ENCODE data around the gene ARL5C.

ARL5C gene

DNA sequence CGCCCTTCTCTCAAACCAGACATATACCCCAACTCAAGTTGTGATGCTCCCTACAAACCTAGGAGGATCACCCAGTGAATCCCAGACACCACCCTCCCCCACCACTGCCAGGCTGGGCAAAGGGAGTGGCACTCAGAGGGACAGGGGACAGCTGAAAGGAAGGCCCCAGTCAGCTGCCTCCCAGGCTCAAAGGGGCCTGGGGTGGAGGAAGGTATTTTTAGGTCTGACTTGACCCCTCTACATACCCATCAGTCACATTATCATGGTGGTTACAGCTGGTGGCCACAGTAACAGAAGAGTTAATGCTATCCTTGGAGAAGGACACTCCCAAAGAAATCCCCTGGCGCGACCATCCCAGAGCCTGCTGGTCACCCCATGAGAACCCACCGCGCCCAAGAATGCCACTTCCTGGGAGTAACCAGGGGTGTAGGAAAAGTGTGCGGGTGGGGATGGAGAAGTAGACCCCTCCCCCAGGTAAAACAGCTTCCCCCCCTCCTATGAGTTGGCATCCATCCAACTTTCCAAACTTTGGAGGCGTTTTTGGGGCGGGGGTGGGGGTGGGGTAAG, 30.4 kb upstream of the ARL5C start:
- CTCF ChIA-PET: interaction anchor here (0.5 to 3.5 kb wide), 8 partner anchors 10 to 48 kb away, joined by 3 to 28 read pairs (median 6); no protein-coding TSS in a partner anchor
- TF ChIP-seq ZNF660 (tag by site-specific recombination; IDR thresholded peaks at IDR 0.05) (no peak), ZNF221 (tag by site-specific recombination; IDR thresholded peaks at IDR 0.05; ENCODE audit: borderline replicate concordance) (no peak), KLF9 (tag by site-specific recombination; IDR thresholded peaks at IDR 0.05; ENCODE audit: low read depth) (no peak), ZNF16 (tag by site-specific recombination; IDR thresholded peaks at IDR 0.05; ENCODE audit: low read depth) (no peak), ZNF514 (tag by site-specific recombination; IDR thresholded peaks at IDR 0.05) (no peak), KLF1 (tag by site-specific recombination; IDR thresholded peaks at IDR 0.05) (peak; percentile 47; the same call in 1 of the 2 replicates), KLF8 (tag by site-specific recombination; IDR thresholded peaks at IDR 0.05) (0 out of 2 replicates have a peak, but pooled peaks have one; percentile 6), FEZF1 (tag by site-specific recombination; IDR thresholded peaks at IDR 0.05) (no peak), SCRT2 (tag by site-specific recombination; IDR thresholded peaks at IDR 0.05) (no peak), KLF10 (tag by site-specific recombination; IDR thresholded peaks at IDR 0.05) (0 out of 2 replicates have a peak, but pooled peaks have one; percentile 10), ZNF302 (tag by site-specific recombination; IDR thresholded peaks at IDR 0.05; ENCODE audit: low read depth) (no peak), ZNF114 (tag by site-specific recombination; IDR thresholded peaks at IDR 0.05) (no peak), IKZF3 (tag by site-specific recombination; IDR thresholded peaks at IDR 0.05) (0 out of 2 replicates have a peak, but pooled peaks have one; percentile 38), ZNF600 (tag by site-specific recombination; IDR thresholded peaks at IDR 0.05) (no peak), ZNF292 (tag by site-specific recombination; IDR thresholded peaks at IDR 0.05; ENCODE audit: borderline replicate concordance, low read depth) (no peak), ZNF202 (tag by site-specific recombination; IDR thresholded peaks at IDR 0.05; ENCODE audit: borderline replicate concordance) (no peak), ZNF391 (tag by site-specific recombination; IDR thresholded peaks at IDR 0.05; ENCODE audit: borderline replicate concordance, low read depth) (no peak), RBAK (tag by site-specific recombination; IDR thresholded peaks at IDR 0.05) (no peak), REPIN1 (tag by site-specific recombination; IDR thresholded peaks at IDR 0.05; ENCODE audit: low read depth) (no peak), ZNF2 (tag by site-specific recombination; IDR thresholded peaks at IDR 0.05) (no peak)
- TF ChIP-seq, protein P1, sequence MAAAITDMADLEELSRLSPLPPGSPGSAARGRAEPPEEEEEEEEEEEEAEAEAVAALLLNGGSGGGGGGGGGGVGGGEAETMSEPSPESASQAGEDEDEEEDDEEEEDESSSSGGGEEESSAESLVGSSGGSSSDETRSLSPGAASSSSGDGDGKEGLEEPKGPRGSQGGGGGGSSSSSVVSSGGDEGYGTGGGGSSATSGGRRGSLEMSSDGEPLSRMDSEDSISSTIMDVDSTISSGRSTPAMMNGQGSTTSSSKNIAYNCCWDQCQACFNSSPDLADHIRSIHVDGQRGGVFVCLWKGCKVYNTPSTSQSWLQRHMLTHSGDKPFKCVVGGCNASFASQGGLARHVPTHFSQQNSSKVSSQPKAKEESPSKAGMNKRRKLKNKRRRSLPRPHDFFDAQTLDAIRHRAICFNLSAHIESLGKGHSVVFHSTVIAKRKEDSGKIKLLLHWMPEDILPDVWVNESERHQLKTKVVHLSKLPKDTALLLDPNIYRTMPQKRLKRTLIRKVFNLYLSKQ (tag by site-specific recombination; IDR thresholded peaks at IDR 0.05; ENCODE audit: borderline replicate concordance): no peak
- TF ChIP-seq, protein P2, sequence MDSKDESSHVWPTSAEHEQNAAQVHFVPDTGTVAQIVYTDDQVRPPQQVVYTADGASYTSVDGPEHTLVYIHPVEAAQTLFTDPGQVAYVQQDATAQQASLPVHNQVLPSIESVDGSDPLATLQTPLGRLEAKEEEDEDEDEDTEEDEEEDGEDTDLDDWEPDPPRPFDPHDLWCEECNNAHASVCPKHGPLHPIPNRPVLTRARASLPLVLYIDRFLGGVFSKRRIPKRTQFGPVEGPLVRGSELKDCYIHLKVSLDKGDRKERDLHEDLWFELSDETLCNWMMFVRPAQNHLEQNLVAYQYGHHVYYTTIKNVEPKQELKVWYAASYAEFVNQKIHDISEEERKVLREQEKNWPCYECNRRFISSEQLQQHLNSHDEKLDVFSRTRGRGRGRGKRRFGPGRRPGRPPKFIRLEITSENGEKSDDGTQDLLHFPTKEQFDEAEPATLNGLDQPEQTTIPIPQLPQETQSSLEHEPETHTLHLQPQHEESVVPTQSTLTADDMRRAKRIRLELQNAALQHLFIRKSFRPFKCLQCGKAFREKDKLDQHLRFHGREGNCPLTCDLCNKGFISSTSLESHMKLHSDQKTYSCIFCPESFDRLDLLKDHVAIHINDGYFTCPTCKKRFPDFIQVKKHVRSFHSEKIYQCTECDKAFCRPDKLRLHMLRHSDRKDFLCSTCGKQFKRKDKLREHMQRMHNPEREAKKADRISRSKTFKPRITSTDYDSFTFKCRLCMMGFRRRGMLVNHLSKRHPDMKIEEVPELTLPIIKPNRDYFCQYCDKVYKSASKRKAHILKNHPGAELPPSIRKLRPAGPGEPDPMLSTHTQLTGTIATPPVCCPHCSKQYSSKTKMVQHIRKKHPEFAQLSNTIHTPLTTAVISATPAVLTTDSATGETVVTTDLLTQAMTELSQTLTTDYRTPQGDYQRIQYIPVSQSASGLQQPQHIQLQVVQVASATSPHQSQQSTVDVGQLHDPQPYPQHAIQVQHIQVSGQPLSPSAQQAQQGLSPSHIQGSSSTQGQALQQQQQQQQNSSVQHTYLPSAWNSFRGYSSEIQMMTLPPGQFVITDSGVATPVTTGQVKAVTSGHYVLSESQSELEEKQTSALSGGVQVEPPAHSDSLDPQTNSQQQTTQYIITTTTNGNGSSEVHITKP (tag by site-specific recombination; IDR thresholded peaks at IDR 0.05): no peak
- TF ChIP-seq, protein P3, sequence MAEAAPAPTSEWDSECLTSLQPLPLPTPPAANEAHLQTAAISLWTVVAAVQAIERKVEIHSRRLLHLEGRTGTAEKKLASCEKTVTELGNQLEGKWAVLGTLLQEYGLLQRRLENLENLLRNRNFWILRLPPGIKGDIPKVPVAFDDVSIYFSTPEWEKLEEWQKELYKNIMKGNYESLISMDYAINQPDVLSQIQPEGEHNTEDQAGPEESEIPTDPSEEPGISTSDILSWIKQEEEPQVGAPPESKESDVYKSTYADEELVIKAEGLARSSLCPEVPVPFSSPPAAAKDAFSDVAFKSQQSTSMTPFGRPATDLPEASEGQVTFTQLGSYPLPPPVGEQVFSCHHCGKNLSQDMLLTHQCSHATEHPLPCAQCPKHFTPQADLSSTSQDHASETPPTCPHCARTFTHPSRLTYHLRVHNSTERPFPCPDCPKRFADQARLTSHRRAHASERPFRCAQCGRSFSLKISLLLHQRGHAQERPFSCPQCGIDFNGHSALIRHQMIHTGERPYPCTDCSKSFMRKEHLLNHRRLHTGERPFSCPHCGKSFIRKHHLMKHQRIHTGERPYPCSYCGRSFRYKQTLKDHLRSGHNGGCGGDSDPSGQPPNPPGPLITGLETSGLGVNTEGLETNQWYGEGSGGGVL (tag by site-specific recombination; IDR thresholded peaks at IDR 0.05): no peak
- TF ChIP-seq, protein P4, sequence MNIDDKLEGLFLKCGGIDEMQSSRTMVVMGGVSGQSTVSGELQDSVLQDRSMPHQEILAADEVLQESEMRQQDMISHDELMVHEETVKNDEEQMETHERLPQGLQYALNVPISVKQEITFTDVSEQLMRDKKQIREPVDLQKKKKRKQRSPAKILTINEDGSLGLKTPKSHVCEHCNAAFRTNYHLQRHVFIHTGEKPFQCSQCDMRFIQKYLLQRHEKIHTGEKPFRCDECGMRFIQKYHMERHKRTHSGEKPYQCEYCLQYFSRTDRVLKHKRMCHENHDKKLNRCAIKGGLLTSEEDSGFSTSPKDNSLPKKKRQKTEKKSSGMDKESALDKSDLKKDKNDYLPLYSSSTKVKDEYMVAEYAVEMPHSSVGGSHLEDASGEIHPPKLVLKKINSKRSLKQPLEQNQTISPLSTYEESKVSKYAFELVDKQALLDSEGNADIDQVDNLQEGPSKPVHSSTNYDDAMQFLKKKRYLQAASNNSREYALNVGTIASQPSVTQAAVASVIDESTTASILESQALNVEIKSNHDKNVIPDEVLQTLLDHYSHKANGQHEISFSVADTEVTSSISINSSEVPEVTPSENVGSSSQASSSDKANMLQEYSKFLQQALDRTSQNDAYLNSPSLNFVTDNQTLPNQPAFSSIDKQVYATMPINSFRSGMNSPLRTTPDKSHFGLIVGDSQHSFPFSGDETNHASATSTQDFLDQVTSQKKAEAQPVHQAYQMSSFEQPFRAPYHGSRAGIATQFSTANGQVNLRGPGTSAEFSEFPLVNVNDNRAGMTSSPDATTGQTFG (tag by site-specific recombination; IDR thresholded peaks at IDR 0.05; ENCODE audit: borderline replicate concordance): no peak
- TF ChIP-seq, protein P5, sequence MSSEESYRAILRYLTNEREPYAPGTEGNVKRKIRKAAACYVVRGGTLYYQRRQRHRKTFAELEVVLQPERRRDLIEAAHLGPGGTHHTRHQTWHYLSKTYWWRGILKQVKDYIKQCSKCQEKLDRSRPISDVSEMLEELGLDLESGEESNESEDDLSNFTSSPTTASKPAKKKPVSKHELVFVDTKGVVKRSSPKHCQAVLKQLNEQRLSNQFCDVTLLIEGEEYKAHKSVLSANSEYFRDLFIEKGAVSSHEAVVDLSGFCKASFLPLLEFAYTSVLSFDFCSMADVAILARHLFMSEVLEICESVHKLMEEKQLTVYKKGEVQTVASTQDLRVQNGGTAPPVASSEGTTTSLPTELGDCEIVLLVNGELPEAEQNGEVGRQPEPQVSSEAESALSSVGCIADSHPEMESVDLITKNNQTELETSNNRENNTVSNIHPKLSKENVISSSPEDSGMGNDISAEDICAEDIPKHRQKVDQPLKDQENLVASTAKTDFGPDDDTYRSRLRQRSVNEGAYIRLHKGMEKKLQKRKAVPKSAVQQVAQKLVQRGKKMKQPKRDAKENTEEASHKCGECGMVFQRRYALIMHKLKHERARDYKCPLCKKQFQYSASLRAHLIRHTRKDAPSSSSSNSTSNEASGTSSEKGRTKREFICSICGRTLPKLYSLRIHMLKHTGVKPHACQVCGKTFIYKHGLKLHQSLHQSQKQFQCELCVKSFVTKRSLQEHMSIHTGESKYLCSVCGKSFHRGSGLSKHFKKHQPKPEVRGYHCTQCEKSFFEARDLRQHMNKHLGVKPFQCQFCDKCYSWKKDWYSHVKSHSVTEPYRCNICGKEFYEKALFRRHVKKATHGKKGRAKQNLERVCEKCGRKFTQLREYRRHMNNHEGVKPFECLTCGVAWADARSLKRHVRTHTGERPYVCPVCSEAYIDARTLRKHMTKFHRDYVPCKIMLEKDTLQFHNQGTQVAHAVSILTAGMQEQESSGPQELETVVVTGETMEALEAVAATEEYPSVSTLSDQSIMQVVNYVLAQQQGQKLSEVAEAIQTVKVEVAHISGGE (tag by site-specific recombination; conservative IDR thresholded peaks at IDR 0.05; ENCODE audit: low read depth): no peak
- Histone ChIP-seq H3K4me3 (ENCODE audit: low read depth, low read length) (peak overlapping the region; percentile 12; the same call in 1 of the 2 replicates), H3K4me1 (ENCODE audit: control insufficient read depth, insufficient read depth, low read length) (peaks cover 19% of the 10 kb centered on the region; the same call in 1 of the 2 replicates), H3K27ac (ENCODE audit: extremely low read depth, low read depth, low read length) (no peak overlapping the region; the same call in 1 of the 2 replicates), H3K36me3 (ENCODE audit: control insufficient read depth in 2 of 2, insufficient read depth in 1 of 2, low read length in 2 of 2) (peaks cover 10 to 38% of the 10 kb centered on the region in 2 experiments), H3K9me3 (ENCODE audit: control insufficient read depth, insufficient read depth, low read depth, low read length) (no peaks in the 10 kb centered on the region)
- POLR2A ChIA-PET: interaction anchor here (0.9 to 2.2 kb wide), 3 partner anchors 9 to 48 kb away, joined by 3 to 15 read pairs (median 4); no protein-coding TSS in a partner anchor
